Fibroblast of peridontal ligament (primary cell): ENCODE measurements around the gene FBXO5.

Experiments used
- DNase-seq: peaks from one replicate; pipeline ENCODE4 v3.0.0-alpha.2; 2010; ENCODE audit errors: extremely low read depth

The FBXO5 gene

GRCh38 chr6:152952045-152952444, 30.8 kb downstream of the FBXO5 start:
- DNase-seq: peak; percentile 43

GRCh38 chr6:152950240-152950639, 32.6 kb downstream of the FBXO5 start:
- DNase-seq: no peak

- DNase-seq: peak; percentile 75
Measured at GRCh38 chr6:152948150-152948768, 34.6 kb downstream of the FBXO5 start.

- no peak for DNase-seq
Measured at GRCh38 chr6:152946995-152947394, 35.8 kb downstream of the FBXO5 start.

GRCh38 chr6:152946484-152946883, 36.4 kb downstream of the FBXO5 start:
- no peak for DNase-seq

- DNase-seq: no peak
Measured at GRCh38 chr6:152943260-152943897, 39.5 kb downstream of the FBXO5 start.

GRCh38 chr6:152942319-152942869, 40.4 kb downstream of the FBXO5 start:
- no peak for DNase-seq

- DNase-seq: no peak
Measured at GRCh38 chr6:152941746-152942145, 41.1 kb downstream of the FBXO5 start.

- DNase-seq: no peak
Measured at GRCh38 chr6:152932865-152933264, 50.0 kb downstream of the FBXO5 start.

GRCh38 chr6:152922706-152923105, 60.1 kb downstream of the FBXO5 start:
- no peak for DNase-seq
